Ishikawa (cell line): ENCODE results near the gene FSTL4.
A peak's percentile ranks its signal among the peaks of the same experiment; 100 is the strongest.

Experiments
- CEBPB ChIP-seq: IDR thresholded peaks from 2 replicates; pipeline ENCODE4 v1.6.1; 2012
- CREB1 ChIP-seq: IDR thresholded peaks from 2 replicates; pipeline ENCODE4 v1.6.1; 2012; ENCODE audit warnings: low read depth
- EGR1 ChIP-seq: IDR thresholded peaks from 2 replicates; pipeline ENCODE4 v1.6.1; 2012
- EP300 ChIP-seq: IDR thresholded peaks from 2 replicates; pipeline ENCODE4 v1.6.1; 2012; ENCODE audit warnings: borderline replicate concordance
- FOXM1 ChIP-seq: IDR thresholded peaks from 2 replicates; pipeline ENCODE4 v1.6.1; 2012; ENCODE audit warnings: low read depth, borderline replicate concordance
- MAX ChIP-seq: IDR thresholded peaks from 2 replicates; pipeline ENCODE4 v1.6.1; 2012
- NFIC ChIP-seq: IDR thresholded peaks from 2 replicates; pipeline ENCODE4 v1.6.1; 2012
- RAD21 ChIP-seq: IDR thresholded peaks from 2 replicates; pipeline ENCODE4 v1.6.1; 2012; ENCODE audit warnings: low read depth
- REST ChIP-seq: IDR thresholded peaks from 2 replicates; pipeline ENCODE4 v1.6.1; 2012; ENCODE audit warnings: low read depth, mild to moderate bottlenecking
- TAF1 ChIP-seq: IDR thresholded peaks from 2 replicates; pipeline ENCODE4 v1.6.1; 2012; ENCODE audit warnings: low read depth, mild to moderate bottlenecking
- TCF12 ChIP-seq: IDR thresholded peaks from 2 replicates; pipeline ENCODE4 v1.6.1; 2012; ENCODE audit warnings: low read depth
- TEAD4 ChIP-seq: IDR thresholded peaks from 2 replicates; pipeline ENCODE4 v1.6.1; 2012
- USF1 ChIP-seq: IDR thresholded peaks from 2 replicates; pipeline ENCODE4 v1.6.1; 2012
- YY1 ChIP-seq: IDR thresholded peaks from 2 replicates; pipeline ENCODE4 v1.6.1; 2012; ENCODE audit warnings: low read depth
- ZBTB7A ChIP-seq: IDR thresholded peaks from 2 replicates; pipeline ENCODE4 v1.6.1; 2012; ENCODE audit warnings: low read depth

The FSTL4 gene

GRCh38 chr5:133564921-133565565, 47.3 kb downstream of the FSTL4 start:
- TF ChIP-seq YY1, result no peak
- TF ChIP-seq TEAD4, result no peak

- TF ChIP-seq CEBPB (no peak), EGR1 (no peak), NFIC (no peak)
Observed at GRCh38 chr5:133562554-133562953, 49.8 kb downstream of the FSTL4 start.

- TF ChIP-seq RAD21, result no peak
- TF ChIP-seq ZBTB7A, result no peak
- no peak for TF ChIP-seq TAF1
- no peak for TF ChIP-seq MAX
- no peak for TF ChIP-seq TEAD4
- no peak for TF ChIP-seq USF1
Observed at GRCh38 chr5:133559960-133560359, 52.4 kb downstream of the FSTL4 start.

- TF ChIP-seq EGR1 (no peak), YY1 (no peak), CEBPB (no peak), TCF12 (no peak), CREB1 (no peak), EP300 (no peak), ZBTB7A (no peak), NFIC (no peak), RAD21 (no peak), FOXM1 (no peak), MAX (no peak), TEAD4 (no peak), USF1 (no peak), REST (no peak)
Observed at GRCh38 chr5:133556551-133556950, 55.8 kb downstream of the FSTL4 start.

GRCh38 chr5:133554279-133554678, 58.1 kb downstream of the FSTL4 start:
- TF ChIP-seq REST, result peak; percentile 56; the same call in 1 of the 2 replicates
- no peak for TF ChIP-seq TEAD4

GRCh38 chr5:133552925-133553525, 59.3 kb downstream of the FSTL4 start:
- TF ChIP-seq RAD21 (peak; percentile 36; the same call in 1 of the 2 replicates), TAF1 (no peak), FOXM1 (no peak)

GRCh38 chr5:133546500-133546899, 65.8 kb downstream of the FSTL4 start:
- TF ChIP-seq TCF12 (no peak), ZBTB7A (no peak), USF1 (no peak), YY1 (no peak), EGR1 (no peak), RAD21 (no peak), TEAD4 (no peak), FOXM1 (no peak), CREB1 (no peak), MAX (no peak), EP300 (no peak), CEBPB (no peak), NFIC (no peak), TAF1 (no peak), REST (no peak)
